GM18499 (cell line): Measurements from ENCODE around the gene NCAM2.

ENCODE experiments used
- ATAC-seq: cut with Tn5 transposase; IDR thresholded peaks from one replicate; pipeline ENCODE4 v1.9.1; 2021; ENCODE audit warnings: moderate number of reproducible peaks; ENCODE audit not compliant: insufficient read depth, unreplicated experiment

Gene NCAM2

GRCh38 chr21:21163904-21164303 is 165.7 kb downstream of the NCAM2 start:
- peak; percentile 46 for ATAC-seq

GRCh38 chr21:21165063-21165645 is 166.9 kb downstream of the NCAM2 start:
- ATAC-seq: no peak

GRCh38 chr21:21174676-21175075 is 176.5 kb downstream of the NCAM2 start:
- ATAC-seq: no peak

- ATAC-seq: no peak
These were observed 177.7 kb downstream of the NCAM2 start for GRCh38 chr21:21175798-21176334.

GRCh38 chr21:21177353-21177986 is 179.3 kb downstream of the NCAM2 start:
- ATAC-seq: no peak

- no peak for ATAC-seq
These were observed 181.6 kb downstream of the NCAM2 start for GRCh38 chr21:21179619-21180298.

GRCh38 chr21:21182401-21183010 is 184.3 kb downstream of the NCAM2 start:
- no peak for ATAC-seq

GRCh38 chr21:21183092-21183491 is 184.9 kb downstream of the NCAM2 start:
- no peak for ATAC-seq

GRCh38 chr21:21184771-21185528 is 186.7 kb downstream of the NCAM2 start:
- ATAC-seq: no peak

- ATAC-seq: no peak
These were observed 189.4 kb downstream of the NCAM2 start for GRCh38 chr21:21187579-21187978.

GRCh38 chr21:21188513-21189195 is 190.4 kb downstream of the NCAM2 start:
- ATAC-seq: no peak

GRCh38 chr21:21195417-21195943 is 197.3 kb downstream of the NCAM2 start:
- no peak for ATAC-seq

GRCh38 chr21:21196087-21196486 is 197.9 kb downstream of the NCAM2 start:
- ATAC-seq: no peak

GRCh38 chr21:21196848-21197247 is 198.6 kb downstream of the NCAM2 start:
- no peak for ATAC-seq

GRCh38 chr21:21199342-21200102 is 201.3 kb downstream of the NCAM2 start:
- no peak for ATAC-seq

GRCh38 chr21:21200103-21200938 is 202.1 kb downstream of the NCAM2 start:
- ATAC-seq: no peak

GRCh38 chr21:21200939-21201615 is 202.9 kb downstream of the NCAM2 start:
- no peak for ATAC-seq
